Measurements from ENCODE around the gene MLF2.

DNA sequence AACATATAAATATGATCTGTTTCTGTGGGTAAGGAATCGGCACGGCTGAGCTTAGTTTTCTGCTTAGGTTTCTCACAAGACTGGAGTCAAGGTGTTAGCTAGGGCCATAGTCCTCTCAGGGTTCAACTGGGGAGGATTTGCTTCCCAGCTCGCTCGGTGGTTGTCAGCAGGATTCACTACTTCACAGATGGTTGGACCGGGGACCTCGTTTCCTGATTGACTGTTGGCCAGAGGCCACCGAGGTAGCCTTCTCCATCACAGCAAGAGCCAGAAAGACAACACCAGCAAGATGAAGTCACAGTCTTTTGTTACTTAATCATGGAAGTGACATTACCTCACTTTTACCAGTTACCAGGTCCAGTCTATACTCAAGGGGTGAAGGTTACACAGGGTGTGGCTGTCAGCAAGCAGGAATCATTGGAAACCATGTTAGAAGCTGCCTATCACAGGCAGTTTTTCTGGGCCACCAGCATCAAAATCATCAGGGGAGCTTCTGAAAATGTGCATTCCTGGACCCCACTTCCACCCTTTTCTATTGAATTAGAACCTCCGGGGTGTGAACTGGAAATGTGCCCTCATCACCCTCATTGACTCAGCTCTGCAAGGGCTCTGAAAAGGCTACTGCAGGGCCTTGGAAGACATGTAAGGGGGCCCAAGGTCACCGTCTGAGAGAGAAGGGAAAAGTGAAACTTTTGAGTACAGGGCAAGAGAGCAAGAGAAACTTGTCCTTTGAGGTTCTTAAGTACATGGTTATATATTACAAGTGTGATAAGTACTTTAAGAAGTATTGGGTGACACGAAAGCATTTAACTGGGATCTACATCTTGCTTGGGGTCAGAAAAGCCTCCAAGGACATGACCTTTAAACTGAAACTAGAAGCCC lies 18.2 kb downstream of the MLF2 start:
- TF ChIP-seq, protein P1, sequence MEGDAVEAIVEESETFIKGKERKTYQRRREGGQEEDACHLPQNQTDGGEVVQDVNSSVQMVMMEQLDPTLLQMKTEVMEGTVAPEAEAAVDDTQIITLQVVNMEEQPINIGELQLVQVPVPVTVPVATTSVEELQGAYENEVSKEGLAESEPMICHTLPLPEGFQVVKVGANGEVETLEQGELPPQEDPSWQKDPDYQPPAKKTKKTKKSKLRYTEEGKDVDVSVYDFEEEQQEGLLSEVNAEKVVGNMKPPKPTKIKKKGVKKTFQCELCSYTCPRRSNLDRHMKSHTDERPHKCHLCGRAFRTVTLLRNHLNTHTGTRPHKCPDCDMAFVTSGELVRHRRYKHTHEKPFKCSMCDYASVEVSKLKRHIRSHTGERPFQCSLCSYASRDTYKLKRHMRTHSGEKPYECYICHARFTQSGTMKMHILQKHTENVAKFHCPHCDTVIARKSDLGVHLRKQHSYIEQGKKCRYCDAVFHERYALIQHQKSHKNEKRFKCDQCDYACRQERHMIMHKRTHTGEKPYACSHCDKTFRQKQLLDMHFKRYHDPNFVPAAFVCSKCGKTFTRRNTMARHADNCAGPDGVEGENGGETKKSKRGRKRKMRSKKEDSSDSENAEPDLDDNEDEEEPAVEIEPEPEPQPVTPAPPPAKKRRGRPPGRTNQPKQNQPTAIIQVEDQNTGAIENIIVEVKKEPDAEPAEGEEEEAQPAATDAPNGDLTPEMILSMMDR (IDR thresholded peaks at IDR 0.05): no peak
- TF ChIP-seq POLR2A (IDR thresholded peaks at IDR 0.05): no peak
